ENCODE measurements around the gene ARHGAP5.

DNA sequence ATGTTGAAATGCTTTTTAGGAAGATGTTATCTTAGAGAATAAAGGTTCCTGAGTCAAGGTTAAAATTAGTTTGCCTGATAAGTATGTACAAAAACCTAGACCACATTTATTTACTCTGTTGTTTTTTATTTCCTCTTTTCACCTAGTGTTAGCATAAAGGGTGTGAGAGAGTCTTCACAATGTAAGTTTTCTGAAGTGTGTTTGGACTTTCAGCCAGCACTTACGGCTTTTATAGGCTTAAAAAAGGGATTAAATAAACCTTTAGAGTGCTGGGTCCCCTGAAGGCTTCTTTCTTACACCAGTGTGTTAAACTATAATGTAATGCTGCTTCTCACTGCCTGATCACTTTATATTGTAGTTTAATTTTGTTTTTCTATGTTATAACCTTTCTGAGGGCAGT, 27.2 kb downstream of the ARHGAP5 start:
- TF ChIP-seq SREBF1 (IDR thresholded peaks at IDR 0.05; ENCODE audit: borderline replicate concordance, low read depth, low read length) (no peak), PHF8 (IDR thresholded peaks at IDR 0.05; ENCODE audit: borderline replicate concordance, low read length) (no peak), NONO (IDR thresholded peaks at IDR 0.05; ENCODE audit: low read depth in 2 of 2, low read length in 1 of 2) (no peak), KLF16 (IDR thresholded peaks at IDR 0.05) (no peak), NFYB (IDR thresholded peaks at IDR 0.05; ENCODE audit: extremely low read depth, insufficient read length) (no peak), NELFE (IDR thresholded peaks at IDR 0.05; ENCODE audit: insufficient read depth, insufficient read length) (no peak)

Measured in K562 (cell line).